DND-41 (cell line): Measurements from ENCODE around the gene RORC.

ENCODE experiments used
- EZH2 ChIP-seq: IDR thresholded peaks from 3 replicates; pipeline ENCODE4 v1.6.1; 2012; ENCODE audit warnings: borderline replicate concordance, low read depth, mild to moderate bottlenecking, moderate library complexity, low read length, inconsistent platforms; ENCODE audit not compliant: severe bottlenecking
- TF ChIP-seq, protein P1 (sequence below): IDR thresholded peaks from 2 replicates; pipeline ENCODE4 v1.5.1; 2012; ENCODE audit warnings: borderline replicate concordance, low read length, moderate library complexity, mild to moderate bottlenecking; ENCODE audit not compliant: poor library complexity, severe bottlenecking; ENCODE audit errors: extremely low read depth

DNA sequence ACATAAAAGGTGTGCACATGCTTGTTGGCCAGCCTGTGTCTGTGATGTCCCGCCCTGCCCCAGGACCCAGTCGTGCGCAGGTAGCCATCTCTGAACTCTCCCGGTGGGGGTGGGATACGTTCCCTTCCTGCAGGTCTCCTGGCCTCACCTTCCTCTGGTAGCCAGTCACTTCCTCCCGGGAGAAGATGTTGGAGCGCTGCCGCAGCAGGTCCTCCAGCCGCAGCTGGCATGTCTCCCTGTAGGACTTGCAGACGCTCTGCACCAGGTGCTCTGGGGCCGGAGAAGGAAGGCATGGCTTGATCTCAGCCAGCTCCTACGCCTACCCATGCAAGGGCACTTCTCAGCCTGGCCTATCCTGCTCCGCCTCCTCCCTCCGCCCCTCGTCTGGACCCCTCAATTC is 17.2 kb downstream of the RORC start:
- TF ChIP-seq, protein P1, sequence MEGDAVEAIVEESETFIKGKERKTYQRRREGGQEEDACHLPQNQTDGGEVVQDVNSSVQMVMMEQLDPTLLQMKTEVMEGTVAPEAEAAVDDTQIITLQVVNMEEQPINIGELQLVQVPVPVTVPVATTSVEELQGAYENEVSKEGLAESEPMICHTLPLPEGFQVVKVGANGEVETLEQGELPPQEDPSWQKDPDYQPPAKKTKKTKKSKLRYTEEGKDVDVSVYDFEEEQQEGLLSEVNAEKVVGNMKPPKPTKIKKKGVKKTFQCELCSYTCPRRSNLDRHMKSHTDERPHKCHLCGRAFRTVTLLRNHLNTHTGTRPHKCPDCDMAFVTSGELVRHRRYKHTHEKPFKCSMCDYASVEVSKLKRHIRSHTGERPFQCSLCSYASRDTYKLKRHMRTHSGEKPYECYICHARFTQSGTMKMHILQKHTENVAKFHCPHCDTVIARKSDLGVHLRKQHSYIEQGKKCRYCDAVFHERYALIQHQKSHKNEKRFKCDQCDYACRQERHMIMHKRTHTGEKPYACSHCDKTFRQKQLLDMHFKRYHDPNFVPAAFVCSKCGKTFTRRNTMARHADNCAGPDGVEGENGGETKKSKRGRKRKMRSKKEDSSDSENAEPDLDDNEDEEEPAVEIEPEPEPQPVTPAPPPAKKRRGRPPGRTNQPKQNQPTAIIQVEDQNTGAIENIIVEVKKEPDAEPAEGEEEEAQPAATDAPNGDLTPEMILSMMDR, result no peak
- no peak for TF ChIP-seq EZH2
